ENCODE measurements around the gene UBR4.

UBR4 gene

DNA sequence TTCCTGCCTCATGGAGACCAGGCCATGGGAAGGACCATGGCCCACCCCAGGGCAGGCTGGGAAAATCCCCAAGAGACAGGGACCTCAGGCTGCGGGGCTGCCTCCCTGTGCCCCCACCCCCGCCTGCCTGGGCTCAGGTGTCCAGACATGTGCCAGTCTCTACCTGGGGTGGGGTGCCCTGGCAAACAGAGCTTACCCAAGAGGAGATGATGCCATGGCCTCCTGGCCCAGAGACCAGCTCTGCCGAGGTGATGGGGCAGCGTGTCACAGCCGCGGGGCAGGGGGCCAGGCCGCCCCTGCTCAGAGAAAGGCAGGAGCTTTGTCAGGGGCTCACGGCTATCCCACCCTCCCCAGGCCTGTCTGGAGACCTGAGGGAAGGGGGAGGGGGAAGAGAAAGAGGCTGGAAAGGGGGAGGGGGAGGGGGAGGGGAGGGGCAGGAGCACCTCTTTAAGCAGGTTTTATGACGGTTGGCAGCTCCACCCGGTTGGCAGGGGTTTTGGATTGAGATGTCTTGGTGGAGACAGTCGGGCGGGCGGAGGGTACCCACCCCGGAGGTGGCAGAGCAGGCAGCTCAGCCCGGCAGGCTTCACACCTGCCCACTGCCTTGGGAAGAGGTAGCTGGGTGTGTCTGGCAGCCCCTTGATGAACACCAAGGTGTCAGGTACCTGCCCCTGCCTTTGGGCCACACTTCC lies 152.1 kb downstream of the UBR4 start:
- no peak for DNase-seq (ENCODE audit: low read depth)
- H3K4me3 ChIP-seq (ENCODE audit: low read depth, low read length), result no peak overlapping the region
- TF ChIP-seq, protein P1, sequence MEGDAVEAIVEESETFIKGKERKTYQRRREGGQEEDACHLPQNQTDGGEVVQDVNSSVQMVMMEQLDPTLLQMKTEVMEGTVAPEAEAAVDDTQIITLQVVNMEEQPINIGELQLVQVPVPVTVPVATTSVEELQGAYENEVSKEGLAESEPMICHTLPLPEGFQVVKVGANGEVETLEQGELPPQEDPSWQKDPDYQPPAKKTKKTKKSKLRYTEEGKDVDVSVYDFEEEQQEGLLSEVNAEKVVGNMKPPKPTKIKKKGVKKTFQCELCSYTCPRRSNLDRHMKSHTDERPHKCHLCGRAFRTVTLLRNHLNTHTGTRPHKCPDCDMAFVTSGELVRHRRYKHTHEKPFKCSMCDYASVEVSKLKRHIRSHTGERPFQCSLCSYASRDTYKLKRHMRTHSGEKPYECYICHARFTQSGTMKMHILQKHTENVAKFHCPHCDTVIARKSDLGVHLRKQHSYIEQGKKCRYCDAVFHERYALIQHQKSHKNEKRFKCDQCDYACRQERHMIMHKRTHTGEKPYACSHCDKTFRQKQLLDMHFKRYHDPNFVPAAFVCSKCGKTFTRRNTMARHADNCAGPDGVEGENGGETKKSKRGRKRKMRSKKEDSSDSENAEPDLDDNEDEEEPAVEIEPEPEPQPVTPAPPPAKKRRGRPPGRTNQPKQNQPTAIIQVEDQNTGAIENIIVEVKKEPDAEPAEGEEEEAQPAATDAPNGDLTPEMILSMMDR (IDR thresholded peaks at IDR 0.05; ENCODE audit: insufficient read depth, low read depth, low read length, missing control alignments), result no peak

DNA sequence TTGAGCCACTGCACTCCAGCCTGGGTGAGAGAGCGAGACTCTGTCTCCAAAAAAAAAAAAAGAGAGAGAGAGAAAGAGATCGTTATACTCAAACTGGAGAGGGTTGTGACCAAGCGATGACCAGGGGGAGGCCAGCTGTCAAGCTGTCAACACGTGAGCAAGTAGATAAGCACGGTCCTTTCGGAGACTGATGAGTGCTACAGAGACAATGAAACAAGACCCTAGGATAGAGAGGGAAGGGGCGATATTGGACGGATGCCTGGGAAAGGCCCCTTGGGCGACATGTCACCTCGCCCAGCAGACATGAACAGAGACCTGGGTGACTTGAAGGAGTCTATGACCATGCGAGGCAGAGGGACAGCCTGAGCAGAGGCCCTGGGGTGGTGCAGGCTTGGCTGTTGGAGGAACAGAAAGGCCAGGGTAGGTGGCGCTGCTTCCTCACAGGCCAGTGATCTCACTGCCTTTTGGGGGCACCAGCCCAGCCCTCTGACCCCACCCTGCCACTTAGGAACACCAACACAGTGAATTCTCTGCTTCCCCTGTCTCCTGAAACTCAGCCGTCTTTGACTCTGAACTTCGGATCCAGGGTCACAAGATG lies 152.8 kb downstream of the UBR4 start:
- H3K4me3 ChIP-seq (ENCODE audit: low read depth, low read length), result no peak overlapping the region
- no peak for DNase-seq (ENCODE audit: low read depth)

DNA sequence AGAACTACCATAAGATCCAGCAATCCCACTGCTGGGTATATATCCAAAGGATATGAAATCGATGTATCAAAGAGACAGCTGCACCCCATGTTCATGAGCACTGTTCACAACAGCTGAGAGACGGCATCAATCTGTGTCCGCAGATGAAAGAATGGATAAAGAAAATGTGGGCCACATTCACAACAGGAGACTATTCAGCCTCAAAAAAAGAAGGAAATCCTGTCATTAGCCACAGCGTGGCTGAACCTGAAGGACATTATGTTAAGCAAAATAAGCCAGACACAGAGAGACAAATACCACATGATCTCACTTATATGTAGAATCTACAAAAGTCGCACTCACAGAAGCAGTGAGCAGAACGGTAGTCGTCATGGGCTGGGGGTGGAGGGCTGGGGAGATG lies 154.4 kb downstream of the UBR4 start:
- no peak overlapping the region for H3K4me3 ChIP-seq (ENCODE audit: low read depth, low read length)
- TF ChIP-seq, protein P1 (IDR thresholded peaks at IDR 0.05; ENCODE audit: insufficient read depth, low read depth, low read length, missing control alignments), result no peak
- no peak for DNase-seq (ENCODE audit: low read depth)

More for the DNA sequence above, 152.8 kb downstream of the UBR4 start:
- TF ChIP-seq, protein P1 (IDR thresholded peaks at IDR 0.05; ENCODE audit: insufficient read depth, low read depth, low read length, missing control alignments), result no peak

DNA sequence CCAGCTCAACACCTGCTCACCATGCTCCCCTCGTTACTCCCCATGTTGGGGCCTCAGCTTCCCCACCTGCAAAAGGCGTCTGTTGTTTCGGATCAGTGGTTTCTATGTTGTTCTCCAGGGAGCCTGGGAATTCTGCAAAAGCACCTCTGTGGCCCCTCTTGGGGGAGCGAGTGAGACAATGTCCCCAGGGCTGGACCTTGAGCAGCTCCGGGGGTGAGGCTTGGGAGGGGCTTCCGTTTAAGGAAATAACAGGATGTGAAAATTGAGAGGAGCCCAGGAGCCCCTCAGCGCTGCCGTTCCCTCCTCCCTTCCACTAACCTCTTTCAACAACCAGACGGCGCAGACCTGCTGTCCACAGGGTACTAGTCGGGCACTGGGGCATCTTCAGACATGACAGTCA lies 155.1 kb downstream of the UBR4 start:
- TF ChIP-seq, protein P1 (IDR thresholded peaks at IDR 0.05; ENCODE audit: insufficient read depth, low read depth, low read length, missing control alignments), result no peak
- no peak overlapping the region for H3K4me3 ChIP-seq (ENCODE audit: low read depth, low read length)
- DNase-seq (ENCODE audit: low read depth), result no peak

DNA sequence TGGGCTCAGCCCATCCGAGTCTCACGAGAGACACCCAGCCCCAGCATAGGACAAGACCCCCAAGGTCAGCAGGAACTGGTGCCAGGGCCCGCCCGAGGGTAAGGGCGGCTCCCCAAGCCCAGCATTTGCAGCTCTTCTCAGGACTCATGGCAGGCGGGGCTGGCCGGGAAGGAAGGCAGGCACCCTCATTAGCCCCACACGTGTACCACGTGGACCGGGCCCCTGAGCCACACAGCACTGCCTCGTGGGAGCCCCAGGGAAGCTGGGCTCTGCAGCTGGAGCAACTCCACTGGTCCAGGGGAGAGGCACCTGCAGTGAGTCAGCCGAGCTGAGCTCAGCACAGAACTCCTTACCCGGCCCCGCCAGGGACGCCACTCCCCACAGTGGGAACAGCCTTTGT lies 155.8 kb downstream of the UBR4 start:
- TF ChIP-seq, protein P1 (IDR thresholded peaks at IDR 0.05; ENCODE audit: insufficient read depth, low read depth, low read length, missing control alignments), result no peak
- DNase-seq (ENCODE audit: low read depth), result no peak
- H3K4me3 ChIP-seq (ENCODE audit: low read depth, low read length), result no peak overlapping the region

DNA sequence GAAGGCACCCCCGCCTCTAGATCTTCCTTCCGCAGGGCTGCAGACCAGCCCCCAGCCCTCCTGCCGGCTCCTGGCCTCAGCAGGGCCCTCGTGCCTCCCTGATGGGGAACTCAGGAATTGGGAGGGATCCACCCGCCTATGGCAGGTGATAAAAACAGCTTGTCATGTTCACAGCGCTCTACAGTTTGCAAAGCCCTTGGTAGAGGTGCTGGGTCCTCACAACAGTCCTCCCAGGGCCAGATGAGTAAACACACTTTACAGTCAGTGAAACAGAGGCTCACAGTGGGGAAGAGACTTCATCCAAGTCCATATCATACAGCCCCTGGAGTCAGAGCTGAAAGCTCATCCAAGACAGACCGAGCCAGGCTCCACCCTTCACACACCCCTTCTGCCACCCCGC lies 156.6 kb downstream of the UBR4 start:
- no peak for DNase-seq (ENCODE audit: low read depth)
- H3K4me3 ChIP-seq (ENCODE audit: low read depth, low read length), result no peak overlapping the region
- TF ChIP-seq, protein P1 (IDR thresholded peaks at IDR 0.05; ENCODE audit: insufficient read depth, low read depth, low read length, missing control alignments), result no peak

DNA sequence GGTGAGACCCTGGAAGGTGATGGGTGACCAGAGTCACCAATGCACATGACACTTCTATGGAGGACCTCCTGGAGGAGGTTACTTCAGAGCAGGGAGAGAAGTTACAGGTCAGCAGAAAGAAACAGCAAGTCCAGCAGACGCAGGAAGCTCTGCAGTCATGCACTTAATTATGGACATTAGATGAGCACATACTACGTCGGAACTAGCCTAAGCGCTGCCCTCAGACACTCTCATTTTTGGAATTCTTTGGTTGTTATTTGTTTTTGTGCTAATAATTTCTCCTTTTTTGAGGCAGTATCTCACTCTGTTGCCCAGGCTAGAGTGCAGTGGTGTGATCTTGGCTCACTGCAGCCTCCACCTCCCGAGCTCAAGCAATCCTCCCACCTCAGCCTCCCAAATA lies 160.3 kb downstream of the UBR4 start:
- TF ChIP-seq, protein P1 (IDR thresholded peaks at IDR 0.05; ENCODE audit: insufficient read depth, low read depth, low read length, missing control alignments), result no peak
- no peak for DNase-seq (ENCODE audit: low read depth)
- H3K4me3 ChIP-seq (ENCODE audit: low read depth, low read length), result no peak overlapping the region

All from GM12865 (cell line).